Measurements from ENCODE around the gene TAC4.
"Not testable (repeated sequence)": the region's sequence is repeated elsewhere in the genome, so short reads cannot be mapped to it uniquely, and the experiment has no call there.

TAC4 gene

GRCh38 chr17:49842846-49843245 lies 5.0 kb downstream of the TAC4 start:
- DNase-seq (ENCODE audit: low spot score): no peak

DNA sequence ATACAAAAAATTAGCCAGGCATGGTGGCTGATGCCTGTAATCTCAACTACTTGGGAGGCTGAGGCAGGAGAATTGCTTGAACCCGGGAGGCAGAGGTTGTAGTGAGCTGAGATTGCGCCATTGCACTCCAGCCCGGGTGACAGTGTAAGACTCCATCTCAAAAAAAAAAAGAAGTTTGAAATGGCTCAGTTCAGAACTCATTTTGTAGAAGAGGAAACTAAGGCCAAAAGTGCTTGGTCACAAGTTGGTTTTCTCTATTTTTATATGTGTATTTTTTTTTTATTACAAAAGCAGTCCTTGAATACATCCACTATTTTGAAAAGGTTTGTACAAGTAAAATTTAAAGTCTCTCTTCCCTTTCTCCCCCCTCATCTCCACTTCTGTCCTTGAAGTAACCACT lies 5.5 kb downstream of the TAC4 start:
- DNase-seq (ENCODE audit: low spot score): no peak

DNA sequence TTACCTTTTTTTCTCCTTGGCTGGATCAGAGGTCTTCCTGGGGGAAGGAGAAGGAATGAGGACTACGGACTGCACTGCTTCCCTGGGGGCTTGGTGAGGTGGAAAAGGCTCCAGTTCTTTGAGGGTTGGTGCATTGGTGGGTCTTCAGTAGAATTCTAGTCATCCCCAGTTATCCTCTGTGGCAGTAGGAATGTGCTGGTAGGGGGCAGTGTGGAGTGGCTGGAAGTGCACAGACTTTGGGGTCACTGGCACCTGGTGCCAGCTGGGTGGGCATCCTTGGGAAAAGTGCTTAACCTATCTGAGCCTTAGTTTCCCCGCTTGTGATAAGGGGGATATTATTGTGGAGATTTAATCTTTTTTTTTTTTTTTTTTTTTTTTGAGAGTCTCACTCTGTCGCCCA lies 6.3 kb downstream of the TAC4 start:
- DNase-seq (ENCODE audit: low spot score): no peak

DNA sequence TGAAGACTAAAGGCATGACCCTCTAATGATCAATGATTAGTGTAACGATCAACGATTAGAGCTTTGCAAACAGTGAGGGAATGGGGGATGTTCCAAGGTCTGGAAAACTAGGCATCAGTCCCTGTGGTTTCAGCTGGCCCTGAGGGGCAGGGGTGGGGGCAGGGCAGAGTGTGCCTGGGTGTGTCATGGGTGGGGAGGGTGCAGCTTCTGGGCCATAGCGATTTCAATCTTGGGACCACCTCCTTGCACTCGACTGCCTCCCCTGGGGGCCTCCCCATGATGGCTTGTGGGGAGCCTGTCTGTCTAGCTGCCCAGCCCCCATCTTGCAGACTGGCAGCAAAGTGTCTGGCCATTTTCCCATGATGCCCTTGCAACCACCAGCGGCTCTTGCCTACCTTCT lies 8.4 kb downstream of the TAC4 start:
- DNase-seq (ENCODE audit: low spot score): no peak

- no peak for DNase-seq (ENCODE audit: low spot score)
Measured at GRCh38 chr17:49836111-49837030, 11.5 kb downstream of the TAC4 start.

- DNase-seq (ENCODE audit: low spot score): no peak
Measured at GRCh38 chr17:49835472-49835871, 12.4 kb downstream of the TAC4 start.

DNA sequence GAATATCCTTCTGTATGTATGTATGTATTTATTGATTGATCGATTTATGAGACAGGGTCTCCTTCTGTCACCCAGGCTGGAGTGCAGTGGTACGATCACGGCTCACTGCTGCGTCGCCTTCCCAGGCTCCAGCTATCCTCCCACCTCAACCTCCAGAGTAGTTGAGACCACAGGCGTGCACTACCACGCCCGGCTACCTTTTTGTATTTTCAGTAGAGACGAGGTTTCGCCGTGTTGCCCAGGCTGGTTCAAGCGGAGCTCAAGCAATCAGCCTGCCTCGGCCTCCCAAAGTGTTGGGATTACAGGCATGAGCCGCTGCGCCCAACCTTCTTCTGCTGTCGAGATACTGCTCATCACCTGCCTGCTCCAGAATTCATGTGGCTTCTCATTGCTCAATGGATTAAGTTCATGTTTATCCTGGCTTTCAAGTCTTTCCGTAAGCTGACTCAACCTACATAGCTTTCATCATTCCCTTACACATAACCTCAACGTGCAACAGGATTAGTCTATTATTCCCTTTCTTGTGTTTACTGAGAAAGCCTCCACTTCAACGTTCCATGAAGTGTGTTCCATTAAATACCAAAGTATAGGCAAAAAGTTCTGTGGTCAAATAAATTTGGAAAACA lies 13.6 kb downstream of the TAC4 start:
- DNase-seq (ENCODE audit: low spot score): no peak

GRCh38 chr17:49832840-49833599 lies 14.8 kb downstream of the TAC4 start:
- no peak for DNase-seq (ENCODE audit: low spot score)

DNA sequence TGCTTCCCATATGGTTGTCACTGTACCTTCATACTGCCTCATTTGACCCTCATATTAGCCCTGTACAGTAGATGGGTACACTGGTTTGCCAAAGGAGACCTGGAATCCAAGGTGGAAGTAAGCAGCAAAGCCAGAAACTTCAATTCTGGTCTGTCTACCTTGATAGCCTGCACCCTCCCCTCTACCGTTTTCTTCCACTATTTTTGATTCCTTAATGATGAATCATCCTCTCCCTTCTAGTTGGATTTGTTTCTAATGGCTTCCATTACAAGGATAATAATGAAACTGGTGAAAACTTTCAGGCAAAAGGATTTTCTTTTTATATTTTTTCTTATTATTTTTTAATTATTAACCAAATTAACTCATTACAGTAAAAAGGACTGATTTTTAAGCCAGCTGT lies 17.3 kb downstream of the TAC4 start:
- no peak for DNase-seq (ENCODE audit: low spot score)

GRCh38 chr17:49829026-49829425 lies 18.8 kb downstream of the TAC4 start:
- DNase-seq (ENCODE audit: low spot score): no peak

DNA sequence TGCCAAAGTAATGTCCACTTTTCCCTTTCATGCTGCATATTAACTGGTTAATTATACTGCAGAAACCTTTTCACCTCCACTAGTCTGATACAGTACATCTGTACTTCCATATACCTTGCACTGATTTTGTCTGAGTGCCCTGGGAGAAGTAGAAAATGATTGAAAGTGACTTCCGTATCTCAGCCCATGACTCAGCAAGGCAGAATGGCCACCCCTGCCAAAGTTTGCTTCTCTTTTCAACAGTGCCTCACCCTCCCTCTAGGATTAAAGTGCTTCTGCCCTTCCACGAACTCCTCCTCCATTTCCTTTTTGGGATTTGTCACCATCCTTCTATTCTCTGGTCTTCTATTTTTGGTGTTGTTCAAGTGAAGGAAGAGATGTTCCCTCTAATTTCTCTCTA lies 19.5 kb downstream of the TAC4 start:
- DNase-seq (ENCODE audit: low spot score): not testable (repeated sequence)

DNA sequence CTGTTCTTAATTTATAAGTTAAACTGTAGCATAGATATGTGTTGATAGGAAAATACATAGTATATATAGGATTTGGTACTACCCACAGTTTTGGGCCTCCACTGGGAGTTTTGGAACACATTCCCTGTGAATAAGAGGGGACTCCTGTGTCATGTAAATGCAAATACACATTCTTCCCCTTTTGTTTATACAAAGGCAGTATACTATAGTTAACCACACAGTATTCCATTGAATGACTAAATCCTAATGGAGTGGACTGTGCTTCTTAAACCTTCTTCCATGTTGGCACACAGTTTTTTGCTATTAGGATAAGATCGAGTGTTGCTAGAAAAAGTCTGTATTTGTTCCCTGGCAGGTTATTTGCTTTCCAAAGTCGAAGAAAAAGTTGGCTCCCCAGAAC lies 22.2 kb downstream of the TAC4 start:
- no peak for DNase-seq (ENCODE audit: low spot score)

GRCh38 chr17:49823614-49824013 lies 24.3 kb downstream of the TAC4 start:
- no peak for DNase-seq (ENCODE audit: low spot score)

DNA sequence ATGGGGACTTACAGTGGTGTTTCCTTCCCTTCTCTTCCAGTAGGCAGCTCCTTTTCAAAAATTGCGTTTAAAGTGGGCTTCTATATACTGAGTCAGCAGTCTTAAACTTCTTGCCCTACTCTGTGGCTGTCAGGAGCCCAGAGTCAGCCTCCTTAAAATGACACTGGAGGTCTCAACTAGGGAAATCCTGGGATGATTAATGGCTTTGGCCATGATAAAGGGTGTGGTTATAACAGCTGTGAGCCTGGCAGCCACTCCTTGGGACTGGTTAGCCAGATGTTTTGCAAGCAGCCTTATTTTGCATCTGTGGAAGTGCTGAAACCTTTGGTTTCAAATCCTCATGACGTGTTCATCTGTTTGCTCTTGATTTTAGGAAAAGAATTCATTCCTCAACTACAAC lies 25.0 kb downstream of the TAC4 start:
- DNase-seq (ENCODE audit: low spot score): no peak

DNA sequence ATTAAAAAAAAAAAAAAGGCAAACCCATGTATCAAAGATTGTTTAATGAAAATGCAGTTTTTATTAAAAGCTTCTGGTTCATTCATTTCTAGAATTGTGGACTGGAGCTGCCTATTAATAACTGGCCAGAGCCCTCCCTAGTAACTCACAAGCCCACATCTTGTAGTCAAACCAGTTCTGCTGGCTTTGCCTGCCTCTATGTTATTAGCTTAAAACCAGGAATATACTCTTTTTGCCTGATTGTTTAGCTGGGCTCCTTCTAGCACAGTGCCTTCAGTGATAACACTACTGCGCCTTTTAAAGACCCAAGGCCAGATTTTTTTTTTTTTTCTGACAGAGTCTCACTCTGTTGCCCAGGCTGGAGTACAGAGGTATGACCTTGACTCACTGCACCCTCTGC lies 26.0 kb downstream of the TAC4 start:
- no peak for DNase-seq (ENCODE audit: low spot score)

DNA sequence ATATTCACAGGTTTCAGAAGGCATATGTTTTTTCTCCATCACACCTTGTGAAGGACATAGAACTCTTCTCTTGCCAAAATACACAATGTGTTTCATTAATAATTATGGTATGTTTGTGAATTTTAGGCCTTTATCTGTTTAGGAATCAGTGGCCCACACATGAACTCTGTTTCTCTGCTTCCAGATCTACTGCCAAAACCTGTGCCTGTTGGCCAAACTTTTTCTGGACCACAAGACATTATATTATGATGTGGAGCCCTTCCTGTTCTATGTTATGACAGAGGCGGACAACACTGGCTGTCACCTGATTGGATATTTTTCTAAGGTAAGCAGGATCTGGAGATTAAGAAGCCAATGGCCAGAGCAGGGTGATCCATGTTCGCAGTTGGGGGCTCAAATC lies 26.4 kb downstream of the TAC4 start:
- no peak for DNase-seq (ENCODE audit: low spot score)

- DNase-seq (ENCODE audit: low spot score): no peak
Measured at GRCh38 chr17:49820773-49821172, 27.1 kb downstream of the TAC4 start.

- DNase-seq (ENCODE audit: low spot score): no peak
Measured at GRCh38 chr17:49819651-49820050, 28.2 kb downstream of the TAC4 start.

DNA sequence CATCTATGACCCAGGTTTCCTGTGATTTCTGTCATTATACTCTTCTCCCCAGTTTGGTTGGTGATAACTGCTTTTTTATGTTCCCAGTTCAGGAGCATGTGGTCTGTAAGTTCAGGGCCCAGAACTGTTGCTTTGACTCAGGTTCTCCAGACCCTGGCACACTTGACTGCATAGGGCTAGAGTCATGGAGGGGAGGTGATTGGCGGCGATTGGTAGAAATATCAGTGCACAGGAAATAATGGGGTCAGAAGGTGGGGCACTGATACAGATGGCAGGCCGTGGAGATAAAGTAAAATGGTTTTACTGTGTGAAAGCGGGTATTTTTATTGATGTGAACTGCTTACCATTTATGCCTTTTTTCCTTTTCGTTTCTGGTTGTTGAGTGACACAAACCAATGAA lies 28.7 kb downstream of the TAC4 start:
- no peak for DNase-seq (ENCODE audit: low spot score)

DNA sequence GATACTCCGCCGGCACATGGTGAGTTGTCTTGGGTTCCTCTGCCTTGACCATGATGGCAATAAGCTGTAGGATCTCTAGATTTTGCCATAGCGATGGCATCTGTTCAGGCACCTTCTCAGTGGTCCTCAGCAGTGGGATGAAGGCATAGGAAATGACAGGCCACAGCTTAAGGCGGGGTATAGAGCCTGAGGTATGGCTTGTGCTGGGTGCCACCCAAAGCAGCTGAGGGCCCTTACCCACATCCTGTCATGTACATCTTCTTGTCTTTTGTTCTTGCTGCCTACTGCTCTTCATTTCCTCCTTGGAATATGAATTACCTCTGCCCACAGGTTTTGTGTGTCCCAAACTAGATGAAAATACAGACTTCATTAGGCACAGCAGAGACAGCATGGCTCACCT lies 29.9 kb downstream of the TAC4 start:
- no peak for DNase-seq (ENCODE audit: low spot score)

DNA sequence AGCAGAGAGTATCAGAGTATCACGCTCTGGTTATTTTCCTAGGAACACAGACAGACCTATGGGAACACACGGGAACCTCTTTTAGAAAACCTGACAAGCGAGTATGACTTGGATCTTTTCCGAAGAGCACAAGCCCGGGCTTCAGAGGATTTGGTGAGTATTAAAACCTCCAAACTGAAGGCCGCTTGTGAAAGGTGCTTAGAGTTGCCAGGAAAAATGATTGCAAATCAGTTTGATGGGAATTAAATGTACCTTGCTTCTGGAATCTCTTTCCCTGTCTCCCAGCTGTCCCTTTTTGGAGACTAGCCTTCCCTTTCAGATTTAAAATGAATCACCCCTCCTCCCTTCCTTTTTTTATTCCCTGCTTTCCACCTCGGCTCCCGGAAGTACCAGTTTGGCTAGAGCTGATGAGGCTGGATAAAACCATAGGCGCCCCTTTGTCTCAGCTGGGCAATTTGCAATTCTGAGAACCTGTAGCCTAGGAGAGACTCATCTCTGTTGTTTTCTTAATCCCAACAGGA lies 32.0 kb downstream of the TAC4 start:
- peak; percentile 26 for DNase-seq (ENCODE audit: low spot score)

DNA sequence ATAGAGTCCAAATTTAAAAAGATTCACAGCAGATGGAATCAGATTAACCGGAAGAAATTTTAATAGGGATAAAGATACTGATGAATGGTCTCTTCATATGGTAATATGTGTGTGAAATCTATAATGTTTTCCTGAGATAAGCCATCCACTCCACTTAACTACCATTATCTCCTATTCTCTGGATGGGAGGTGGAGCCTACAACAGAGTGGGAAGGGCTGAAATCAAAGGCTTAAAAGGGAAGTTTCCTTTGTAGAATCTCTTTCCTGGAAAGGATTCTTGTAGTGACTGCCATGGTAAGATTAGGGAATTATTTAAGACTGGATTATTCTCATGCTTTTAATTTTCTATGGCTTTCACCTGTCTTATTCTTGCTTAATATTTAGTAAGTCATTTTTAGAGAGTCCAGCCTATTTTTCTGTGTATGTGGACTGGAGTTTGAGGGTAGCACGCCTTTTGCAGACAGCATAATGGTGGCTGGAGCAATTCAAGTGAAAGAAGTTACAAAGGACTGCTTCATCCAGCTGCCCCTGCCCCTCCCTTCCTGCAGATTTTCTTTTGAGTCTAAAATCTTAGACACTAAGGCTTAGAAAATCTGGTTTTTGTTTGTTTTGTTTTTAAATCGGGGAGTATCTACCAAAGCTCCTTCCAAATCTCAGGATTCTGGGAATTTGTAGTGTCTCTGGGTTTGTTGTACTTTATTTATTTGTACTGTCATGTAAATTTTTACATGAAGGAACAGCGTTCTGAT lies 32.9 kb downstream of the TAC4 start:
- DNase-seq (ENCODE audit: low spot score): peak; percentile 66
